ENCODE data around the gene STRA6. TPM values are rescaled to one million over a fixed set of nuclear protein-coding genes. Genes with fewer than 3 reads are reported as not detected.
"Not testable (repeated sequence)": the region's sequence is repeated elsewhere in the genome, so short reads cannot be mapped to it uniquely, and the experiment has no call there.

Gene STRA6
- total RNA-seq, 2 experiments from 2014 or later: not detected

DNA sequence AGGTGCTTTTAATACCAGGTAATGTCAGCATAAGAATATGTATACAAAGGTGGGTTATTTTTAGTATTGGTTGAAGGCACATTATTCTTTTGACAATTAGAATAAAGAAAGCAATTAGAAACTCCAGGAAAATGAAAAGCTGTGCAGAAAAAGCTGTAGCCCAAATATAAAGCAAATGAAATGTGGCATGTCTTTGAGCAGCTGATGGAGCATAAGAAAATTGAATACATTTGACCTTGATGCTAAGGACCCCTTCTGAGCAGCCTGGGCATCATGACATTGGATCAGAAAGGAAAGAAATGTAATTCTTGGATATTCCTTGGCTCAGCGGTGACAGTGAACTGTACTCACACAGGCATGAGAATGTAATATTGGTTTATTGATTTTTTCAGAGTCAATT, 37.1 kb downstream of the STRA6 start:
- intact Hi-C loops (cut with micrococcal nuclease; ENCODE audit: unreplicated experiment): no loop called here
- H3K4me3 ChIP-seq (ENCODE audit: low read depth, low read length, poor library complexity, severe bottlenecking): no peak overlapping the region
- H4K20me1 ChIP-seq (ENCODE audit: insufficient read depth, low read length): no peaks in the 10 kb centered on the region
- no peak overlapping the region for H3K27ac ChIP-seq (ENCODE audit: low read depth, low read length, poor library complexity, severe bottlenecking)
- CTCF ChIA-PET (ENCODE audit: unreplicated experiment): no interaction called here
- POLR2A ChIA-PET: no interaction called here
- H3K79me2 ChIP-seq (ENCODE audit: insufficient read depth, low read depth, low read length): no peaks in the 10 kb centered on the region
- no peak for DNase-seq (ENCODE audit: low spot score)
- TF ChIP-seq EZH2phosphoT487 (IDR thresholded peaks at IDR 0.05; ENCODE audit: borderline replicate concordance, low read depth, low read length): no peak
- TF ChIP-seq, protein P1, sequence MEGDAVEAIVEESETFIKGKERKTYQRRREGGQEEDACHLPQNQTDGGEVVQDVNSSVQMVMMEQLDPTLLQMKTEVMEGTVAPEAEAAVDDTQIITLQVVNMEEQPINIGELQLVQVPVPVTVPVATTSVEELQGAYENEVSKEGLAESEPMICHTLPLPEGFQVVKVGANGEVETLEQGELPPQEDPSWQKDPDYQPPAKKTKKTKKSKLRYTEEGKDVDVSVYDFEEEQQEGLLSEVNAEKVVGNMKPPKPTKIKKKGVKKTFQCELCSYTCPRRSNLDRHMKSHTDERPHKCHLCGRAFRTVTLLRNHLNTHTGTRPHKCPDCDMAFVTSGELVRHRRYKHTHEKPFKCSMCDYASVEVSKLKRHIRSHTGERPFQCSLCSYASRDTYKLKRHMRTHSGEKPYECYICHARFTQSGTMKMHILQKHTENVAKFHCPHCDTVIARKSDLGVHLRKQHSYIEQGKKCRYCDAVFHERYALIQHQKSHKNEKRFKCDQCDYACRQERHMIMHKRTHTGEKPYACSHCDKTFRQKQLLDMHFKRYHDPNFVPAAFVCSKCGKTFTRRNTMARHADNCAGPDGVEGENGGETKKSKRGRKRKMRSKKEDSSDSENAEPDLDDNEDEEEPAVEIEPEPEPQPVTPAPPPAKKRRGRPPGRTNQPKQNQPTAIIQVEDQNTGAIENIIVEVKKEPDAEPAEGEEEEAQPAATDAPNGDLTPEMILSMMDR (conservative IDR thresholded peaks at IDR 0.05; ENCODE audit: low read length): no peak
- H3K4me2 ChIP-seq (ENCODE audit: low read length): no peak overlapping the region
- H3K36me3 ChIP-seq (ENCODE audit: insufficient read depth, low read length): no peaks in the 10 kb centered on the region
- H3K9me2 ChIP-seq (ENCODE audit: insufficient read depth, low read length): no peaks in the 10 kb centered on the region
- no peak overlapping the region for H2AFZ ChIP-seq (ENCODE audit: low read length)
- no peaks in the 10 kb centered on the region for H3K4me1 ChIP-seq (ENCODE audit: insufficient read depth, low read length, poor library complexity, severe bottlenecking)
- no peaks in the 10 kb centered on the region for H3K9me3 ChIP-seq (ENCODE audit: low read length)
- BruUV-seq (replicated peaks): no TSS peak

DNA sequence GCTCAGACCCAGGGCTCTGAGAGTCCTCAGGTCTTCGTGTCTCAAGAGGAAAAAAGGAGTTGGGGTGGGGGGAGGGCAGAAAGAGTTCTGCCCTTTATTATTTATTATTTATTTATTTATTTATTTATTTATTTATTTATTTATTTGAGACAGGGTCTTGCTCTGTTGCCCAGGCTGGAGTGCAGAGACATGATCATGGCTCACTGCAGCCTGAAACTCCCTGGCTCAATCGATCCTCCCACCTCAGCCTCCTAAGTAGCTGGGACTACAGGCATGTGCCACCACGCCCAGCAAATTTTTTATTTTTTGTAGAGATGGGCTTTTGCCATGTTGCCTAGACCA, 40.4 kb downstream of the STRA6 start:
- CTCF ChIA-PET (ENCODE audit: unreplicated experiment); H3K9me2 ChIP-seq (ENCODE audit: insufficient read depth, low read length); BruUV-seq (replicated peaks); intact Hi-C loops (cut with micrococcal nuclease; ENCODE audit: unreplicated experiment); H3K4me2 ChIP-seq (ENCODE audit: low read length); H3K4me1 ChIP-seq (ENCODE audit: insufficient read depth, low read length, poor library complexity, severe bottlenecking); H3K36me3 ChIP-seq (ENCODE audit: insufficient read depth, low read length); H3K79me2 ChIP-seq (ENCODE audit: insufficient read depth, low read depth, low read length); H3K9me3 ChIP-seq (ENCODE audit: low read length); H3K27ac ChIP-seq (ENCODE audit: low read depth, low read length, poor library complexity, severe bottlenecking); H3K4me3 ChIP-seq (ENCODE audit: low read depth, low read length, poor library complexity, severe bottlenecking); DNase-seq (ENCODE audit: low spot score); H2AFZ ChIP-seq (ENCODE audit: low read length); H4K20me1 ChIP-seq (ENCODE audit: insufficient read depth, low read length): not testable (repeated sequence)
- POLR2A ChIA-PET: interaction anchor here (1.1 kb wide), 1 partner anchor 40 kb away, joined by 3 read pairs; no protein-coding TSS in a partner anchor

DNA sequence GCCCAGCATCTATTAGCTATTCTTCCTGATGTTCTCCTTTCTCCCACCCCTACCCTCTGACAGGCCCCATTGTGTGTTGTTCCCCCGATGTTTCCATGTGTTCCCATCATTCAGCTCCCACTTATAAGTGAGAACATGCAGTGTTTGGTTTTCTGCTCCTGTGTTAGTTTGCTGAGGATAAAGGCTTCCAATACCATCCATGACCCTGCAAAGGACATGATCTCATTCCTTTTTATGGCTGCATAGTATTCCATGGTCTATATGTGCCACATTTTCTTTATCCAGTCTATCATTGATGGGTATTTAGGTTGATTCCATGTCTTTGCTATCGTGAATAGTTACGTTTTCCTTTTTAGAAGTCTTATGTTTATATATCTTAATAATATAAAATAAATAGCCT, 42.2 kb downstream of the STRA6 start:
- BruUV-seq (replicated peaks); intact Hi-C loops (cut with micrococcal nuclease; ENCODE audit: unreplicated experiment): not testable (repeated sequence)

DNA sequence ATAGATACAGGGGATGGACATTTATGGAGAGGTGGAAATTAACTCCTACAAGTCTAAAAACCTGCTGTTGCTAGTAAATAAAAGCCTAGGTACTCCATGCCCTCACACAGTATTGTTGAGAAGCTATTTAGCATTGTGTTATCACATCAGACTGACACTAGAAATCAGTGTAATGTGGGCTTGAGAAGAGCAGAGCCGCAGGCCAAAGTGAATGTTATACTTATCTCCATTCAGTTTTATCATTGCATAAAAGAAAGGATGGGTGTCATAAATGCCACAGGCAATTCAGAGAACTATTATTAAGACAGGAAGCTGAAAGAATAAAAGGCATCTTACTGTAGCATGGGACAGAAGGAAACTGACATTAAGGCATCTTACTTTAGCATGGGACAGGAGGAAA, 42.8 kb downstream of the STRA6 start:
- Histone ChIP-seq H3K4me3 (ENCODE audit: low read depth, low read length, poor library complexity, severe bottlenecking) (no peak overlapping the region), H4K20me1 (ENCODE audit: insufficient read depth, low read length) (no peaks in the 10 kb centered on the region), H3K9me3 (ENCODE audit: low read length) (no peaks in the 10 kb centered on the region), H3K9me2 (ENCODE audit: insufficient read depth, low read length) (no peaks in the 10 kb centered on the region), H3K4me1 (ENCODE audit: insufficient read depth, low read length, poor library complexity, severe bottlenecking) (peaks cover 7% of the 10 kb centered on the region), H2AFZ (ENCODE audit: low read length) (no peak overlapping the region), H3K36me3 (ENCODE audit: insufficient read depth, low read length) (no peaks in the 10 kb centered on the region), H3K27ac (ENCODE audit: low read depth, low read length, poor library complexity, severe bottlenecking) (no peak overlapping the region), H3K79me2 (ENCODE audit: insufficient read depth, low read depth, low read length) (no peaks in the 10 kb centered on the region), H3K4me2 (ENCODE audit: low read length) (no peak overlapping the region)
- TF ChIP-seq EZH2phosphoT487 (IDR thresholded peaks at IDR 0.05; ENCODE audit: borderline replicate concordance, low read depth, low read length): no peak
- TF ChIP-seq, protein P1 (conservative IDR thresholded peaks at IDR 0.05; ENCODE audit: low read length): no peak
- CTCF ChIA-PET (ENCODE audit: unreplicated experiment): no interaction called here
- DNase-seq (ENCODE audit: low spot score): no peak
- no TSS peak for BruUV-seq (replicated peaks)
- POLR2A ChIA-PET: no interaction called here
- intact Hi-C loops (cut with micrococcal nuclease; ENCODE audit: unreplicated experiment): no loop called here

More for the DNA sequence above, 42.2 kb downstream of the STRA6 start:
- DNase-seq (ENCODE audit: low spot score); POLR2A ChIA-PET; H3K27ac ChIP-seq (ENCODE audit: low read depth, low read length, poor library complexity, severe bottlenecking); H4K20me1 ChIP-seq (ENCODE audit: insufficient read depth, low read length); H2AFZ ChIP-seq (ENCODE audit: low read length); H3K79me2 ChIP-seq (ENCODE audit: insufficient read depth, low read depth, low read length); H3K4me2 ChIP-seq (ENCODE audit: low read length); H3K9me2 ChIP-seq (ENCODE audit: insufficient read depth, low read length); CTCF ChIA-PET (ENCODE audit: unreplicated experiment); H3K9me3 ChIP-seq (ENCODE audit: low read length); H3K4me3 ChIP-seq (ENCODE audit: low read depth, low read length, poor library complexity, severe bottlenecking); H3K36me3 ChIP-seq (ENCODE audit: insufficient read depth, low read length); H3K4me1 ChIP-seq (ENCODE audit: insufficient read depth, low read length, poor library complexity, severe bottlenecking): not testable (repeated sequence)

Data from OCI-LY7 (cell line).